Measurements from ENCODE around the gene EID3. TPM values are rescaled to one million over a fixed set of nuclear protein-coding genes. Genes with fewer than 3 reads are reported as not detected.

Gene EID3
- total and polyA plus RNA-seq, 3 donors from 2014 or later, result 59.3 to 139 (median 63.0) TPM

GRCh38 chr12:104286516-104287482 lies 16.7 kb upstream of the EID3 start:
- Histone ChIP-seq H3K9me3 (no peaks in the 10 kb centered on the region), H3K36me3 (ENCODE audit: low read depth, missing control alignments) (no peaks in the 10 kb centered on the region), H3K27me3 (no peaks in the 10 kb centered on the region), H3K4me3 (peak overlapping the region; percentile 76 to 79), H3K4me1 (peaks cover 21% of the 10 kb centered on the region), H3K27ac (peak overlapping the region; percentile 84 to 91)
- DNase-seq, result peak; percentile 96
- intact Hi-C loops (cut with DNase I; ENCODE audit: low total_unique reads), result no loop called here
- TF ChIP-seq CTCF (IDR thresholded peaks at IDR 0.05) (no peak), POLR2A (IDR thresholded peaks at IDR 0.05) (peak; percentile 34)
- 0 to 1% methylated on average over 38 to 40 of the region's 40 CpGs for WGBS, 2 donors

- intact Hi-C loops (cut with DNase I; ENCODE audit: low total_unique reads), result no loop called here
- TF ChIP-seq POLR2A (IDR thresholded peaks at IDR 0.05) (peak; percentile 21), CTCF (IDR thresholded peaks at IDR 0.05) (no peak)
- Histone ChIP-seq H3K27ac (peak overlapping the region; percentile 84 to 91), H3K36me3 (ENCODE audit: low read depth, missing control alignments) (no peaks in the 10 kb centered on the region), H3K4me1 (peaks cover 21% of the 10 kb centered on the region), H3K4me3 (peak overlapping the region; percentile 76 to 79), H3K9me3 (no peaks in the 10 kb centered on the region), H3K27me3 (no peaks in the 10 kb centered on the region)
- 1% methylated on average over 31 to 41 of the region's 41 CpGs for WGBS, 2 donors
- peak; percentile 89 for DNase-seq
Measured at GRCh38 chr12:104288635-104289274, 14.8 kb upstream of the EID3 start.

- Histone ChIP-seq H3K9me3 (no peaks in the 10 kb centered on the region), H3K4me3 (no peak overlapping the region), H3K4me1 (peaks cover 21% of the 10 kb centered on the region), H3K27ac (no peak overlapping the region), H3K27me3 (no peaks in the 10 kb centered on the region), H3K36me3 (ENCODE audit: low read depth, missing control alignments) (no peaks in the 10 kb centered on the region)
- no peak for DNase-seq
- intact Hi-C loops (cut with DNase I; ENCODE audit: low total_unique reads), result no loop called here
- 81 to 89% methylated on average over 8 of the region's 8 CpGs for WGBS, 2 donors
- TF ChIP-seq POLR2A (IDR thresholded peaks at IDR 0.05), result no peak
- no peak for TF ChIP-seq CTCF (IDR thresholded peaks at IDR 0.05)
Measured at GRCh38 chr12:104290320-104290719, 13.2 kb upstream of the EID3 start.

GRCh38 chr12:104290855-104291254 lies 12.7 kb upstream of the EID3 start:
- peaks cover 19% of the 10 kb centered on the region for H3K4me1 ChIP-seq
- 94 to 97% methylated on average over 5 of the region's 5 CpGs for WGBS, 2 donors
- H3K27ac ChIP-seq, result no peak overlapping the region
- no peak overlapping the region for H3K4me3 ChIP-seq
- H3K36me3 ChIP-seq (ENCODE audit: low read depth, missing control alignments), result no peaks in the 10 kb centered on the region
- TF ChIP-seq POLR2A (IDR thresholded peaks at IDR 0.05) (no peak), CTCF (IDR thresholded peaks at IDR 0.05) (no peak)
- H3K9me3 ChIP-seq, result no peaks in the 10 kb centered on the region
- no peak for DNase-seq
- no peaks in the 10 kb centered on the region for H3K27me3 ChIP-seq
- intact Hi-C loops (cut with DNase I; ENCODE audit: low total_unique reads), result no loop called here
